Measurements from ENCODE around the gene ZFAND5. TPM values are rescaled to one million over a fixed set of nuclear protein-coding genes. Genes with fewer than 3 reads are reported as not detected.

ZFAND5 gene
- polyA plus RNA-seq, 1 donor from 2014 or later = 110 TPM

- H3K4me3 Mint-ChIP-seq = no peak overlapping the region
- H3K27me3 Mint-ChIP-seq = no peaks in the 10 kb centered on the region
- H3K27ac Mint-ChIP-seq = no peak overlapping the region
- H3K36me3 Mint-ChIP-seq = no peaks in the 10 kb centered on the region
- no peaks in the 10 kb centered on the region for H3K9me3 Mint-ChIP-seq
- H3K4me1 Mint-ChIP-seq = no peaks in the 10 kb centered on the region
Measured at GRCh38 chr9:72383978-72384709, 19.1 kb upstream of the ZFAND5 start.

- Mint-ChIP-seq H3K4me1 (no peaks in the 10 kb centered on the region), H3K27me3 (no peaks in the 10 kb centered on the region), H3K36me3 (no peaks in the 10 kb centered on the region), H3K4me3 (no peak overlapping the region), H3K9me3 (no peaks in the 10 kb centered on the region), H3K27ac (no peak overlapping the region)
Measured at GRCh38 chr9:72382405-72382804, 17.4 kb upstream of the ZFAND5 start.

GRCh38 chr9:72377041-72377440, 12.0 kb upstream of the ZFAND5 start:
- H3K9me3 Mint-ChIP-seq = no peaks in the 10 kb centered on the region
- H3K27ac Mint-ChIP-seq = no peak overlapping the region
- no peaks in the 10 kb centered on the region for H3K36me3 Mint-ChIP-seq
- H3K4me3 Mint-ChIP-seq = no peak overlapping the region
- H3K27me3 Mint-ChIP-seq = peaks cover 6% of the 10 kb centered on the region
- no peaks in the 10 kb centered on the region for H3K4me1 Mint-ChIP-seq

GRCh38 chr9:72371151-72371550, 6.1 kb upstream of the ZFAND5 start:
- Mint-ChIP-seq H3K27ac (no peak overlapping the region), H3K4me3 (no peak overlapping the region), H3K4me1 (no peaks in the 10 kb centered on the region)

GRCh38 chr9:72365525-72366256, 683 bp upstream of the ZFAND5 start:
- peak overlapping the region; percentile 92 to 99 (median 98) for H3K4me3 Mint-ChIP-seq
- H3K9me3 Mint-ChIP-seq = no peaks in the 10 kb centered on the region
- peaks cover 21 to 34% (median 28%) of the 10 kb centered on the region in 3 donors for H3K4me1 Mint-ChIP-seq
- H3K27ac Mint-ChIP-seq = peak overlapping the region; percentile 99 to 100 (median 100)
- no peaks in the 10 kb centered on the region for H3K36me3 Mint-ChIP-seq
- no peaks in the 10 kb centered on the region for H3K27me3 Mint-ChIP-seq

More at GRCh38 chr9:72371151-72371550, 6.1 kb upstream of the ZFAND5 start:
- Mint-ChIP-seq H3K27me3 (peaks cover 3% of the 10 kb centered on the region), H3K9me3 (no peaks in the 10 kb centered on the region), H3K36me3 (no peaks in the 10 kb centered on the region)

GRCh38 chr9:72363908-72364678, 915 bp downstream of the ZFAND5 start:
- peaks cover 23 to 37% (median 37%) of the 10 kb centered on the region in 3 donors for H3K4me1 Mint-ChIP-seq
- H3K36me3 Mint-ChIP-seq = no peaks in the 10 kb centered on the region
- H3K27ac Mint-ChIP-seq = peak overlapping the region; percentile 91 to 99 (median 96)
- H3K27me3 Mint-ChIP-seq = no peaks in the 10 kb centered on the region
- no peaks in the 10 kb centered on the region for H3K9me3 Mint-ChIP-seq
- peak overlapping the region; percentile 92 to 99 (median 96) for H3K4me3 Mint-ChIP-seq

GRCh38 chr9:72363236-72363635, 1.8 kb downstream of the ZFAND5 start:
- H3K27ac Mint-ChIP-seq = peak overlapping the region; percentile 84 to 99 (median 96)
- H3K27me3 Mint-ChIP-seq = no peaks in the 10 kb centered on the region
- H3K9me3 Mint-ChIP-seq = no peaks in the 10 kb centered on the region
- H3K36me3 Mint-ChIP-seq = no peaks in the 10 kb centered on the region
- peaks cover 24 to 44% (median 43%) of the 10 kb centered on the region in 3 donors for H3K4me1 Mint-ChIP-seq
- peak overlapping the region; percentile 92 to 99 (median 96) for H3K4me3 Mint-ChIP-seq

GRCh38 chr9:72362680-72363139, 2.3 kb downstream of the ZFAND5 start:
- Mint-ChIP-seq H3K36me3 (no peaks in the 10 kb centered on the region), H3K27me3 (no peaks in the 10 kb centered on the region), H3K9me3 (no peaks in the 10 kb centered on the region), H3K4me3 (peak overlapping the region; percentile 92 to 99 (median 96)), H3K27ac (peak overlapping the region; percentile 56 to 99 (median 96)), H3K4me1 (peaks cover 24 to 48% (median 46%) of the 10 kb centered on the region in 3 donors)

- H3K36me3 Mint-ChIP-seq = no peaks in the 10 kb centered on the region
- H3K4me3 Mint-ChIP-seq = peak overlapping the region; percentile 92 to 99 (median 96)
- no peaks in the 10 kb centered on the region for H3K27me3 Mint-ChIP-seq
Measured at GRCh38 chr9:72362118-72362531, 2.9 kb downstream of the ZFAND5 start.

GRCh38 chr9:72361217-72361616, 3.8 kb downstream of the ZFAND5 start:
- Mint-ChIP-seq H3K4me3 (peak overlapping the region in 3 of 4 donors; percentile 27 to 99 (median 73)), H3K27ac (peak overlapping the region in 1 of 3 donors; percentile 99), H3K27me3 (no peaks in the 10 kb centered on the region), H3K4me1 (peaks cover 26 to 61% (median 59%) of the 10 kb centered on the region in 3 donors), H3K9me3 (no peaks in the 10 kb centered on the region), H3K36me3 (no peaks in the 10 kb centered on the region)

More at GRCh38 chr9:72362118-72362531, 2.9 kb downstream of the ZFAND5 start:
- Mint-ChIP-seq H3K4me1 (peaks cover 24 to 53% (median 50%) of the 10 kb centered on the region in 3 donors), H3K9me3 (no peaks in the 10 kb centered on the region), H3K27ac (peak overlapping the region in 1 of 3 donors; percentile 99)

GRCh38 chr9:72360324-72360723, 4.7 kb downstream of the ZFAND5 start:
- H3K4me1 Mint-ChIP-seq = peaks cover 27 to 65% (median 61%) of the 10 kb centered on the region in 3 donors
- H3K4me3 Mint-ChIP-seq = no peak overlapping the region
- H3K27me3 Mint-ChIP-seq = no peaks in the 10 kb centered on the region
- no peaks in the 10 kb centered on the region for H3K36me3 Mint-ChIP-seq
- no peaks in the 10 kb centered on the region for H3K9me3 Mint-ChIP-seq
- H3K27ac Mint-ChIP-seq = peak overlapping the region in 1 of 3 donors; percentile 21

- Mint-ChIP-seq H3K36me3 (peaks cover 3% of the 10 kb centered on the region), H3K4me3 (no peak overlapping the region), H3K4me1 (peaks cover 8 to 51% (median 41%) of the 10 kb centered on the region in 3 donors), H3K27ac (peak overlapping the region; percentile 15 to 76 (median 57)), H3K27me3 (no peaks in the 10 kb centered on the region), H3K9me3 (no peaks in the 10 kb centered on the region)
Measured at GRCh38 chr9:72356041-72356582, 8.9 kb downstream of the ZFAND5 start.

GRCh38 chr9:72355153-72355552, 9.9 kb downstream of the ZFAND5 start:
- Mint-ChIP-seq H3K36me3 (peaks cover 3% of the 10 kb centered on the region), H3K9me3 (no peaks in the 10 kb centered on the region), H3K4me1 (peaks cover 7 to 50% (median 39%) of the 10 kb centered on the region in 3 donors), H3K27me3 (no peaks in the 10 kb centered on the region), H3K4me3 (no peak overlapping the region), H3K27ac (no peak overlapping the region)

- peak overlapping the region in 2 of 3 donors; percentile 45 to 63 for H3K27ac Mint-ChIP-seq
- peaks cover 11 to 53% (median 43%) of the 10 kb centered on the region in 3 donors for H3K4me1 Mint-ChIP-seq
- no peaks in the 10 kb centered on the region for H3K27me3 Mint-ChIP-seq
- H3K4me3 Mint-ChIP-seq = no peak overlapping the region
- peaks cover 3% of the 10 kb centered on the region for H3K36me3 Mint-ChIP-seq
- no peaks in the 10 kb centered on the region for H3K9me3 Mint-ChIP-seq
Measured at GRCh38 chr9:72354704-72355103, 10.3 kb downstream of the ZFAND5 start.

Measured in IgD-negative memory B cell (primary cell).